GM12891 (cell line): ENCODE measurements around the gene PCDHB13.

Experiments
- POLR2A ChIP-seq: IDR thresholded peaks from 2 replicates; pipeline ENCODE4 v1.6.1; 2011; ENCODE audit warnings: low read depth, low read length, control low read depth
- POLR2AphosphoS5 ChIP-seq: IDR thresholded peaks from 2 replicates; pipeline ENCODE4 v1.6.1; 2011; ENCODE audit warnings: low read depth, low read length, control low read depth
- POU2F2 ChIP-seq: IDR thresholded peaks from 2 replicates; pipeline ENCODE4 v1.6.1; 2011; ENCODE audit warnings: low read depth, mild to moderate bottlenecking, control low read depth, low read length, moderate library complexity
- SPI1 ChIP-seq: IDR thresholded peaks from 2 replicates; pipeline ENCODE4 v1.6.1; 2011; ENCODE audit warnings: low read depth, low read length, control low read depth
- TAF1 ChIP-seq: IDR thresholded peaks from 2 replicates; pipeline ENCODE4 v1.6.1; 2011; ENCODE audit warnings: low read depth, low read length, control low read depth

- TF ChIP-seq POLR2A: no peak
- no peak for TF ChIP-seq POLR2AphosphoS5
- TF ChIP-seq POU2F2: no peak
- no peak for TF ChIP-seq TAF1
- no peak for TF ChIP-seq SPI1
These were observed 31.6 kb downstream of the PCDHB13 start, which contains the start of gene PCDHB15 for GRCh38 chr5:141245250-141245717.
